Loucy (cell line): Measurements from ENCODE around the gene MYOD1.

Source experiments
- H2AFZ ChIP-seq: fragments of 200-600 bp; sonication (generic); 2 replicates; pipeline ENCODE4 v1.6.0; 2016; ENCODE audit warnings: antibody characterized with exemption, mild to moderate bottlenecking, low read length, moderate library complexity
- H3F3A ChIP-seq: fragments of 200-600 bp; 2 replicates; pipeline ENCODE4 v1.6.0; 2016; ENCODE audit warnings: antibody characterized with exemption, low read depth, mild to moderate bottlenecking
- H3K27me3 ChIP-seq: fragments of 200-600 bp; sonication (generic); 2 replicates; pipeline ENCODE4 v1.6.1; 2014; ENCODE audit warnings: low read length, mild to moderate bottlenecking; ENCODE audit not compliant: insufficient read depth, poor library complexity, severe bottlenecking
- H3K36me3 ChIP-seq: fragments of 200-600 bp; sonication (generic); 2 replicates; pipeline ENCODE4 v1.6.1; 2016; ENCODE audit warnings: low read length; ENCODE audit not compliant: insufficient read depth
- H3K4me1 ChIP-seq: fragments of 200-600 bp; sonication (generic); 2 replicates; pipeline ENCODE4 v1.5.1; 2014; ENCODE audit warnings: low read length, mild to moderate bottlenecking; ENCODE audit not compliant: insufficient read depth, poor library complexity, severe bottlenecking
- H3K4me2 ChIP-seq: fragments of 200-600 bp; sonication (generic); 2 replicates; pipeline ENCODE4 v1.6.0; 2014; ENCODE audit warnings: antibody characterized with exemption, low read length, low read depth, mild to moderate bottlenecking; ENCODE audit not compliant: poor library complexity, severe bottlenecking
- H3K4me3 ChIP-seq: fragments of 200-600 bp; sonication (generic); 2 replicates; pipeline ENCODE4 v1.5.1; 2014; ENCODE audit warnings: low read length, mild to moderate bottlenecking, mixed read lengths; ENCODE audit not compliant: poor library complexity, severe bottlenecking
- H3K79me2 ChIP-seq: fragments of 200-600 bp; sonication (generic); 2 replicates; pipeline ENCODE4 v1.6.1; 2014; ENCODE audit warnings: low read length; ENCODE audit not compliant: insufficient read depth
- H3K9ac ChIP-seq: fragments of 200-600 bp; sonication (generic); 2 replicates; pipeline ENCODE4 v1.6.0; 2014; ENCODE audit warnings: mild to moderate bottlenecking, low read depth, low read length, moderate library complexity; ENCODE audit not compliant: poor library complexity, severe bottlenecking
- H3K9me2 ChIP-seq: fragments of 200-600 bp; sonication (generic); replicated peaks from 2 replicates; pipeline ENCODE4 v1.6.1; 2016; ENCODE audit warnings: low read depth, low read length, mixed read lengths
- H3K9me3 ChIP-seq: fragments of 200-600 bp; sonication (generic); 2 replicates; pipeline ENCODE4 v1.6.1; 2014; ENCODE audit warnings: mild to moderate bottlenecking, antibody characterized with exemption, low read length, low read depth; ENCODE audit not compliant: insufficient read depth
- H4K20me1 ChIP-seq: fragments of 200-600 bp; sonication (generic); 2 replicates; pipeline ENCODE4 v1.6.0; 2014; ENCODE audit warnings: antibody characterized with exemption, low read length, mild to moderate bottlenecking; ENCODE audit not compliant: insufficient read depth, poor library complexity, severe bottlenecking
- EZH2phosphoT487 ChIP-seq: fragments of 200-600 bp; IDR thresholded peaks from 2 replicates; pipeline ENCODE4 v1.6.1; 2018; ENCODE audit warnings: antibody characterized with exemption, mild to moderate bottlenecking, moderate library complexity, borderline replicate concordance
- TF ChIP-seq, protein P1 (sequence below): fragments of 200-600 bp; sonication (generic); conservative IDR thresholded peaks from 2 replicates; pipeline ENCODE4 v1.5.1; 2014; ENCODE audit warnings: mild to moderate bottlenecking, antibody characterized with exemption, low read length

The MYOD1 gene

DNA sequence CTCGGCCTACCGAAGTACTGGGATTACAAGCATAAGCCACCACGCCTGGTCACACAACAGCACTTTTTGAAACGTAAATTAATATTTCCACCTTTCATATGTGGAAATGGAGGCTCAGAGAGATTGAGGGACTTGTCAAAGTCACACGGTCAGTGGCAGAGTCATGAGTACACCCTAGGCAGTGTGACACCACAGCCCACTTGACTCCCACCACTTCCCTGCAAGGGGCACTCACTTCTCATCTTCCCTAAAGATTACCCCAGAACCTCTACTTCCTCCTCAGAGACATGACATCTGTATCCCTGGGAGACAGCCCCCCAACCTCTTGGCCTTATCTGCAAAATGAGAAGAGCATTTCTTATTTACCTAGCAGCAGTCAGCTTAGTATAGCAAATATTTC lies 16.5 kb upstream of the MYOD1 start:
- no peak for TF ChIP-seq EZH2phosphoT487
- TF ChIP-seq, protein P1, sequence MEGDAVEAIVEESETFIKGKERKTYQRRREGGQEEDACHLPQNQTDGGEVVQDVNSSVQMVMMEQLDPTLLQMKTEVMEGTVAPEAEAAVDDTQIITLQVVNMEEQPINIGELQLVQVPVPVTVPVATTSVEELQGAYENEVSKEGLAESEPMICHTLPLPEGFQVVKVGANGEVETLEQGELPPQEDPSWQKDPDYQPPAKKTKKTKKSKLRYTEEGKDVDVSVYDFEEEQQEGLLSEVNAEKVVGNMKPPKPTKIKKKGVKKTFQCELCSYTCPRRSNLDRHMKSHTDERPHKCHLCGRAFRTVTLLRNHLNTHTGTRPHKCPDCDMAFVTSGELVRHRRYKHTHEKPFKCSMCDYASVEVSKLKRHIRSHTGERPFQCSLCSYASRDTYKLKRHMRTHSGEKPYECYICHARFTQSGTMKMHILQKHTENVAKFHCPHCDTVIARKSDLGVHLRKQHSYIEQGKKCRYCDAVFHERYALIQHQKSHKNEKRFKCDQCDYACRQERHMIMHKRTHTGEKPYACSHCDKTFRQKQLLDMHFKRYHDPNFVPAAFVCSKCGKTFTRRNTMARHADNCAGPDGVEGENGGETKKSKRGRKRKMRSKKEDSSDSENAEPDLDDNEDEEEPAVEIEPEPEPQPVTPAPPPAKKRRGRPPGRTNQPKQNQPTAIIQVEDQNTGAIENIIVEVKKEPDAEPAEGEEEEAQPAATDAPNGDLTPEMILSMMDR, result no peak
- H3K9me3 ChIP-seq, result no peaks in the 10 kb centered on the region
- H4K20me1 ChIP-seq, result no peaks in the 10 kb centered on the region
- no peaks in the 10 kb centered on the region for H3K9me2 ChIP-seq
- no peaks in the 10 kb centered on the region for H3K79me2 ChIP-seq
- no peak overlapping the region for H2AFZ ChIP-seq
- H3K36me3 ChIP-seq, result no peaks in the 10 kb centered on the region
- H3K4me2 ChIP-seq, result no peak overlapping the region
- H3K9ac ChIP-seq, result no peak overlapping the region
- H3K4me3 ChIP-seq, result no peak overlapping the region
- no peaks in the 10 kb centered on the region for H3F3A ChIP-seq
- H3K27me3 ChIP-seq, result no peaks in the 10 kb centered on the region
- H3K4me1 ChIP-seq, result no peaks in the 10 kb centered on the region

DNA sequence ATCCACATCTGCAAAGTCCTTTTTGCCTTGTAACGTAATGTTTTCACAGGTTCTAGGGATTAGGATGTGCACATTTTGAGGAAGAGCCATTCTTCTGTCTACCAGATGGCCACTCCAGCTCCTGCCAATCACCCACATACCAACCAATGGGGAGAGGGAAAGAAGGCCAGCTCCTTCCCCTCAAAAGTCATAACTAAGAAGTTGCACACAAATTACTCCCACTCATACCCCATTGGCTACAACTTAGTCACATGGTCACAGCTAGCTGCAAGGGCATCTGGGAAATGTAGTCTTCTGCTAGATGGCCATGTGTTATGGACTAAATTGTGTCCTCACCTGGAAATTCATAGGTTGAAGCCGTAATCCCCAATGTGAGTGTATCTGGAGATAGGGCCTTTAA lies 15.4 kb upstream of the MYOD1 start:
- Histone ChIP-seq H3K9me3 (no peaks in the 10 kb centered on the region), H3K4me1 (no peaks in the 10 kb centered on the region), H3K4me2 (no peak overlapping the region), H4K20me1 (no peaks in the 10 kb centered on the region), H3K79me2 (no peaks in the 10 kb centered on the region), H3K9ac (no peak overlapping the region), H3K4me3 (no peak overlapping the region), H3K27me3 (no peaks in the 10 kb centered on the region), H2AFZ (no peak overlapping the region), H3F3A (no peaks in the 10 kb centered on the region), H3K9me2 (no peaks in the 10 kb centered on the region), H3K36me3 (no peaks in the 10 kb centered on the region)
- TF ChIP-seq EZH2phosphoT487, result no peak
- TF ChIP-seq, protein P1, result no peak

- H3K9me3 ChIP-seq, result no peaks in the 10 kb centered on the region
- no peaks in the 10 kb centered on the region for H3K27me3 ChIP-seq
- no peaks in the 10 kb centered on the region for H3F3A ChIP-seq
- no peak for TF ChIP-seq EZH2phosphoT487
- TF ChIP-seq, protein P1, result no peak
- H3K9me2 ChIP-seq, result no peaks in the 10 kb centered on the region
- H2AFZ ChIP-seq, result no peak overlapping the region
- no peaks in the 10 kb centered on the region for H3K4me1 ChIP-seq
- H3K36me3 ChIP-seq, result no peaks in the 10 kb centered on the region
- H4K20me1 ChIP-seq, result no peaks in the 10 kb centered on the region
- no peak overlapping the region for H3K4me3 ChIP-seq
- no peaks in the 10 kb centered on the region for H3K79me2 ChIP-seq
- H3K4me2 ChIP-seq, result no peak overlapping the region
- no peak overlapping the region for H3K9ac ChIP-seq
Observed at GRCh38 chr11:17707830-17708229, 11.5 kb upstream of the MYOD1 start.
